GM21528 (cell line): ENCODE data around the gene FXYD1.

ENCODE experiments used
- ATAC-seq: cut with Tn5 transposase; IDR thresholded peaks from one replicate; pipeline ENCODE4 v1.9.1; 2021; ENCODE audit warnings: mild to moderate bottlenecking, moderate library complexity; ENCODE audit not compliant: unreplicated experiment, low FRiP score

Gene FXYD1

GRCh38 chr19:35106898-35107541 is 31.6 kb upstream of the FXYD1 start:
- no peak for ATAC-seq

GRCh38 chr19:35107545-35107944 is 31.1 kb upstream of the FXYD1 start:
- ATAC-seq, result no peak

DNA sequence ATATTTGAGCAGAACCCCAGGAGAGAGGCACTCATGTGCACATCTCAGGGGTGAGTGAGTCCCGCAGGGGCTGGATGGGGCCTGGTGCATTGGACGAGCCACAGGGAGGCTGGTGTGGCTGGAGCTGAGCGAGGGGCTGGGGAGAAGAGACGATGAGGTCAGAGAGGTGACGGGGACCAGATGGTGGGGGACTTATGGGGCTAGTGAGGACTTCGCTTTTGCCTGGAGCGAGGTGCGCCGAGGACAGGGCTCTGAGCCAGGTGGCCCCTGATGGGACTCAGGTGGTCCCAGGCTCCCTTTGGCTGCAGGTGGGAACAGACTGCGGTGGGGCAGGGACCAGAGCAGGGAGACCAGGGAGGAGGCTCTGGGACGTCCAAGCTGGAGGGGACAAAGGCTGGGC is 29.9 kb upstream of the FXYD1 start:
- no peak for ATAC-seq

- no peak for ATAC-seq
Observed at GRCh38 chr19:35109395-35110112, 29.1 kb upstream of the FXYD1 start.

DNA sequence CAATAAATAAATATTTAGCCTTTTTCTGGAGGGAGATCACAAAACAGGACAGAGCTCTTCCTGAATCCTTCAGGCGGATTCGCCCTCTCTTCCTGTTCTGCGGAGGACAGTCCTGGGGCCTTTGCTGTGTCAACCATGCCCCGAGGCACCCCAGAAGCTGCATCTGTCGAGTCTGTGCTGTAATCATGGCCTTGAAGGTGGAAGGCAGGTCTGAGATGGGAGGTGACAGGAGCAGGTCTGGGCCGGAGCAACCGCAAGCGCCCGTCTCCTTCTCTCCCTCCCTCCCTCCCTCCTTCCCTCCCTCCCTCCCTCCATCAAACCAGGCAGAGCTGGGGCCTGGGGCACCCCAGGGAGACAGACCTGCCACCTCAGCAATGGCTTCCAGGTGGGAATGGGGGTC is 27.6 kb upstream of the FXYD1 start:
- no peak for ATAC-seq

- no peak for ATAC-seq
Observed at GRCh38 chr19:35112995-35113688, 25.5 kb upstream of the FXYD1 start.

GRCh38 chr19:35114353-35115176 is 24.1 kb upstream of the FXYD1 start:
- ATAC-seq, result no peak

- no peak for ATAC-seq
Observed at GRCh38 chr19:35115177-35115951, 23.3 kb upstream of the FXYD1 start, which contains the start of gene FXYD3. Gene FXYD3 (plus strand): TSS chr19:35115823. CDS start chr19:35119377, 3,554 bp downstream.

- no peak for ATAC-seq
Observed at GRCh38 chr19:35116072-35116801, 22.4 kb upstream of the FXYD1 start.

- ATAC-seq, result no peak
Observed at GRCh38 chr19:35117116-35117515, 21.5 kb upstream of the FXYD1 start.

DNA sequence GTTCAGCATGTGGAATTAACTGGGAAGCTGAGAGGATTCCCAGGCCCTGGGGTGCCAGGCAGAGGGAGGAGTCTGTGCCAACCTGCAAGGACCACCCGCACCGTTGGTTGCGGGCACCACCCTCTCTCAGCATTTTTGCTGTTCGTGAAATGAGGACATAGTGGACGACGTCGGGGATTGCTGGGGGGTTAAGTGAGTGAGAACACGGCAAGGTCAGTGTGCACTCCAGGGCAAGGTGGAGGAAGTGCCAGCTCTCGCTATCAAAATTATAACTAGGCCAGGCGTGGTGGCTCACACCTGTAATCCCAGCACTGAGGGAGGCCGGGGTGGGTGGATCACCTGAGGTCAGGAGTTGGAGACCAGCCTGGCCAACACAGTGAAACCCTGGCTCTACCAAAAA is 20.8 kb upstream of the FXYD1 start:
- no peak for ATAC-seq

DNA sequence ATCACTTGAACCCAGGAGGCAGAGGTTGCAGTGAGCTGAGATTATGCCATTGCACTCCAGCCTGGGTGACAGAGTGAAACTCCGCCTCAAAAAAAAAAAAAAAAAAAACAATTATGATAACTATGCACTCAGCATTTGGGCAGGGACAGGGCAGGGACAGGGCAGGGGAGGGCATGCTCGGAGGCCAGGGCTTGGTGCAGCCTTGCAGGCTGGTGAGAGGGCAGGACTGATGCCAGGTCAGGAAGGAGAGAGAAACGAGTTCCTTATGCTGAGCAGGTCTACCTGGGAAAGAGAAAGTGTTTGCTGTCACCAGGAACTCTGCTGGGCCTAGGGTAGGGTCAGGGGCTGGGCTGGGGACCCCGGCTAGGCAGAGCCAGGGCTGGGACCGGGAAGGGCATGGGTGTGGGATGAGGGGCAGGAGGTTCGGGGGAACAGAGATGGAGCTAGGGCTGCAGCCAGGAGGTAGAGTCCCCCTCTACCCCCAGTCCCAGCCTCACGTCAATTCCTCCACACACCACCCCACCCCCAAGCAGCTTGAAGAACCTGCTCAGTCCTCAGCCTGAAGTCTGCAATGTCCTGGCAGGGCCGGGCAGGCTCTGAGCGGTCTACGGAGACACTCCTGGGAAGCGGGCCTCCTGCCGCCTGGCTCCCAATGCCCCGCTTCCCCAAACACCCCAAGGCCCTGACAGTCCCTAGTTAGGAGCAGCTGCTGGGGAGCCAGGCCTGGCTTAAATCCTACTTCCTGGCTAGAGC is 20.2 kb upstream of the FXYD1 start:
- ATAC-seq, result no peak

GRCh38 chr19:35119091-35119490 is 19.5 kb upstream of the FXYD1 start:
- ATAC-seq, result no peak

DNA sequence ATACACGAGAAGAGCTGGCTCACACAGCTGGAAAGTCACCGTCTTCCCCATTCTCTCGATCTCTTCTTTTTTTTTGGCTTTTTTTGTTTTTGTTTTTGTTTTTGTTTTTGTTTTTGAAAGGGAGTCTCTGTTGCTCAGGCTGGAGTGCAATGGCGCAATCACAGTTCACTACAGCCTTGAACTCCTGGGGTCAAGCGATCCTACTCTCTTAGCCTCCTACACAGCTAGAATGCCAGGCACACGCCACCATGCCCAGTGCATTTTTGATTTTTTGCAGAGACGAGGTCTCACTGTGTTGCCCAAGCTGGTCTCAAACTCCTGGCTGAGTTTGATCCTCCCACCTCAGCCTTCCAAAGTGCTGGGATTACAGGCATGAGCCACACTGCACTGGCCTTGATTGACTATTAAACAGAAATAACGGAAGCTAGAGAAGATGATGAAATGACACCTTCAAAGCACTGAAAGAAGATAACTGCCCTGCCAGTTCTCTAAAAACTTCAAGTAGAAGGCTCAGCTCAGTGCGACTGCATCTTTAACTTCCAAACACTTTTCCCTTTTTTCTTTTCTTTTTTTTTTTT is 19.0 kb upstream of the FXYD1 start:
- no peak for ATAC-seq

DNA sequence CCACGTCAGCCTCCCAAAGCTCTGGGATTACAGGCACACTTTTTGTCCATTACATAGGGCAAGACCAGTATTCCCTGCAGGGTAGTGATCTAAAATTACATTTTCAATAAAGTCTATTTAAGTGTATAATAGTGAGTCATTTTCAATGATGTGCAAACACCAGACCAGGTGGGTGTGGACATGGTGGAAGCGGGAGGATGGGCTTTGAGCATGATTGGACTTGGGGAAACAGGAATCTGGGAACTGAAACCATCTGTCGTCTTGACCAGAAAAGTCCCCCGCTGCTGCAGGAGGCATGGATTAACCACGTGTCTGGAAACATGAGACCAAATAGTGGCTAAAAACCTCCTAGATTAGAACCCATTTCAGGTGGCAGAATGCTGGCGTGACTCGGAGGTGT is 18.1 kb upstream of the FXYD1 start:
- ATAC-seq, result no peak

GRCh38 chr19:35120898-35121297 is 17.7 kb upstream of the FXYD1 start:
- ATAC-seq, result no peak

GRCh38 chr19:35122687-35123551 is 15.7 kb upstream of the FXYD1 start:
- no peak for ATAC-seq
